Subcutaneous abdominal adipose tissue (tissue), 5 donors: Measurements from ENCODE around the gene CDC42BPB.
A peak's percentile ranks its signal among the peaks of the same experiment; 100 is the strongest.

Experiments used
- H3K27ac ChIP-seq: one replicate; pipeline ENCODE4 v1.7.0; 2013; ENCODE audit warnings: low read depth, mild to moderate bottlenecking, inconsistent platforms, low read length, moderate library complexity
- H3K27me3 ChIP-seq, 5 donors: one replicate each; pipeline ENCODE4 v1.7.0; 2013; ENCODE audit warnings: low read length in 5 of 5, inconsistent platforms in 1 of 5; ENCODE audit not compliant: control insufficient read depth in 5 of 5, insufficient read depth in 4 of 5
- H3K36me3 ChIP-seq, 5 donors: one replicate each; pipeline ENCODE4 v1.7.0; 2013; ENCODE audit warnings: low read length in 5 of 5; ENCODE audit not compliant: control insufficient read depth in 5 of 5, insufficient read depth in 5 of 5
- H3K4me1 ChIP-seq, 5 donors: one replicate each; pipeline ENCODE4 v1.7.0; 2013; ENCODE audit warnings: low read length in 5 of 5, mild to moderate bottlenecking in 3 of 5, moderate library complexity in 1 of 5; ENCODE audit not compliant: control insufficient read depth in 5 of 5, insufficient read depth in 5 of 5
- H3K4me3 ChIP-seq, 5 donors: one replicate each; pipeline ENCODE4 v1.7.0; 2013; ENCODE audit warnings: low read length in 5 of 5, low read depth in 1 of 5
- H3K9ac ChIP-seq, 5 donors: one replicate each; pipeline ENCODE4 v1.7.0; 2013; ENCODE audit warnings: low read length in 5 of 5, mild to moderate bottlenecking in 4 of 5, moderate library complexity in 3 of 5
- H3K9me3 ChIP-seq, 5 donors: one replicate each; pipeline ENCODE4 v1.7.0; 2013; ENCODE audit warnings: low read length in 5 of 5; ENCODE audit not compliant: control insufficient read depth in 5 of 5
- donor health status: healthy.
- donor health status: healthy.
- donor health status: healthy.
- donor health status: healthy.
- donor health status: healthy.

The CDC42BPB gene

GRCh38 chr14:103008768-103009357 lies 48.5 kb downstream of the CDC42BPB start:
- H3K27me3 ChIP-seq, result no peaks in the 10 kb centered on the region
- peaks cover 0 to 53% (median 32%) of the 10 kb centered on the region in 5 donors for H3K36me3 ChIP-seq
- H3K4me3 ChIP-seq, result no peak overlapping the region
- H3K9ac ChIP-seq, result peak overlapping the region in 1 of 5 donors; percentile 41
- no peaks in the 10 kb centered on the region for H3K9me3 ChIP-seq
- peaks cover 0 to 51% (median 35%) of the 10 kb centered on the region in 5 donors for H3K4me1 ChIP-seq
- H3K27ac ChIP-seq, result no peak overlapping the region

- Histone ChIP-seq H3K27ac (no peak overlapping the region), H3K4me3 (no peak overlapping the region), H3K9me3 (no peaks in the 10 kb centered on the region), H3K4me1 (peaks cover 0 to 47% (median 30%) of the 10 kb centered on the region in 5 donors), H3K36me3 (peaks cover 0 to 60% (median 39%) of the 10 kb centered on the region in 5 donors), H3K27me3 (no peaks in the 10 kb centered on the region), H3K9ac (no peak overlapping the region)
Measured at GRCh38 chr14:103008126-103008525, 49.2 kb downstream of the CDC42BPB start.

GRCh38 chr14:103007555-103007954 lies 49.8 kb downstream of the CDC42BPB start:
- H3K4me1 ChIP-seq, result peaks cover 0 to 45% (median 26%) of the 10 kb centered on the region in 5 donors
- no peak overlapping the region for H3K27ac ChIP-seq
- peaks cover 0 to 66% (median 45%) of the 10 kb centered on the region in 5 donors for H3K36me3 ChIP-seq
- H3K27me3 ChIP-seq, result no peaks in the 10 kb centered on the region
- H3K9ac ChIP-seq, result no peak overlapping the region
- no peak overlapping the region for H3K4me3 ChIP-seq
- no peaks in the 10 kb centered on the region for H3K9me3 ChIP-seq

GRCh38 chr14:103006991-103007520 lies 50.3 kb downstream of the CDC42BPB start:
- peaks cover 0 to 70% (median 50%) of the 10 kb centered on the region in 5 donors for H3K36me3 ChIP-seq
- no peak overlapping the region for H3K4me3 ChIP-seq
- peaks cover 0 to 45% (median 26%) of the 10 kb centered on the region in 5 donors for H3K4me1 ChIP-seq
- no peak overlapping the region for H3K9ac ChIP-seq
- no peaks in the 10 kb centered on the region for H3K9me3 ChIP-seq
- no peak overlapping the region for H3K27ac ChIP-seq
- no peaks in the 10 kb centered on the region for H3K27me3 ChIP-seq

- no peak overlapping the region for H3K27ac ChIP-seq
- H3K36me3 ChIP-seq, result peaks cover 0 to 76% (median 59%) of the 10 kb centered on the region in 5 donors
- no peaks in the 10 kb centered on the region for H3K9me3 ChIP-seq
- no peak overlapping the region for H3K4me3 ChIP-seq
- H3K4me1 ChIP-seq, result peaks cover 0 to 42% (median 23%) of the 10 kb centered on the region in 5 donors
- H3K27me3 ChIP-seq, result no peaks in the 10 kb centered on the region
- no peak overlapping the region for H3K9ac ChIP-seq
Measured at GRCh38 chr14:103006106-103006505, 51.2 kb downstream of the CDC42BPB start.

- Histone ChIP-seq H3K36me3 (peaks cover 0 to 79% (median 70%) of the 10 kb centered on the region in 5 donors), H3K27ac (no peak overlapping the region), H3K27me3 (no peaks in the 10 kb centered on the region), H3K9me3 (no peaks in the 10 kb centered on the region), H3K9ac (no peak overlapping the region), H3K4me3 (no peak overlapping the region), H3K4me1 (peaks cover 0 to 28% (median 12%) of the 10 kb centered on the region in 5 donors)
Measured at GRCh38 chr14:103003850-103004249, 53.5 kb downstream of the CDC42BPB start.

- Histone ChIP-seq H3K27ac (no peak overlapping the region), H3K9me3 (no peaks in the 10 kb centered on the region), H3K4me1 (peaks cover 0 to 23% (median 9%) of the 10 kb centered on the region in 5 donors), H3K36me3 (peaks cover 0 to 78% (median 70%) of the 10 kb centered on the region in 5 donors), H3K9ac (no peak overlapping the region), H3K4me3 (no peak overlapping the region), H3K27me3 (no peaks in the 10 kb centered on the region)
Measured at GRCh38 chr14:103003351-103003615, 54.1 kb downstream of the CDC42BPB start.

GRCh38 chr14:103002578-103003350 lies 54.6 kb downstream of the CDC42BPB start:
- Histone ChIP-seq H3K4me1 (peaks cover 0 to 17% (median 9%) of the 10 kb centered on the region in 5 donors), H3K4me3 (no peak overlapping the region), H3K27me3 (no peaks in the 10 kb centered on the region), H3K9ac (no peak overlapping the region), H3K36me3 (peaks cover 0 to 78% (median 68%) of the 10 kb centered on the region in 5 donors), H3K9me3 (no peaks in the 10 kb centered on the region), H3K27ac (no peak overlapping the region)

- H3K9ac ChIP-seq, result no peak overlapping the region
- peaks cover 0 to 9% (median 8%) of the 10 kb centered on the region in 5 donors for H3K4me1 ChIP-seq
- no peak overlapping the region for H3K4me3 ChIP-seq
- H3K27me3 ChIP-seq, result no peaks in the 10 kb centered on the region
- peaks cover 0 to 78% (median 68%) of the 10 kb centered on the region in 5 donors for H3K36me3 ChIP-seq
- H3K9me3 ChIP-seq, result no peaks in the 10 kb centered on the region
- no peak overlapping the region for H3K27ac ChIP-seq
Measured at GRCh38 chr14:103001651-103002396, 55.5 kb downstream of the CDC42BPB start.
